HG02642 (cell line): ENCODE measurements around the gene CDH24.

ENCODE experiments used
- ATAC-seq: cut with Tn5 transposase; IDR thresholded peaks from one replicate; pipeline ENCODE4 v1.9.1; 2021; ENCODE audit warnings: mild to moderate bottlenecking; ENCODE audit not compliant: unreplicated experiment, poor library complexity

Gene CDH24

GRCh38 chr14:23066855-23067744, 9.8 kb upstream of the CDH24 start:
- ATAC-seq, result no peak

GRCh38 chr14:23066368-23066767, 9.0 kb upstream of the CDH24 start:
- ATAC-seq, result no peak

DNA sequence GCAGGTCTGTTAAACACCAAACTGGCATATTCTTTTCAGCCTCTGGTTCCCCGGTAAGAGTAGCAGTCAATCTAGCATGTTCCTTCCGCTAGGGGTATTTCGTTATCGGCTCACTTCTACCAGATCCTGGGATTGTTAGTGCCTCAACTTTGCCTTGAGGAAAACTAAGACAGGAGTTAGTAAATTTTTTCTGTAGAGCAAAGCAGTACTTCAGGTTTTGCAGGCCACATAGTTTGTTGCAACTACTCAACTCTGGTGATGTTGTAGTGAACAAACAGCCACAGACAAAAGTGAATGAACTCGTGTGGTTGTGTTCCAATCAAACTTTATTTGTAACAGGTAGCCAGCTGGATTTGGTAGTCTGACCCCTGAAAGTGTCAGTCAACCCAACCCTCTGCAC, 6.3 kb upstream of the CDH24 start:
- ATAC-seq, result no peak

DNA sequence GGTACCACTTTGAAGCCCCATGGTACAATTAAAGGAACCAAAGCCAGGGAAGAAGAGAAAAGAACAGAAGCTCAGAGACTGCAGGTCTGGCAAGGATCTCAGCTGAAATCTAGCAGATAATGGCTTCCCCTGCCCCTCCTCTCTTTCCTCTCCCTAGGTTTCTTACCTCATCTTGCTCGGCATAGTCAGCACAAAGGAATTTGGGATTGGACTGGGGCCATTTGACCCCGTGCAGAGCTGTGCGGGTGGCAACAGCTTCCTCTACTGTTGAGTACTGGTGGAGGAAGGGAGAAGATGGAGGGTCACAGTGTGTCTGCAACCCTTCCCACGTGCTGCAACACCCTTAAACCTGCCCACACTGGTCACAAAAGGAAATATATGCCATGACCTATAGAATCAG, 4.7 kb upstream of the CDH24 start:
- ATAC-seq, result no peak

DNA sequence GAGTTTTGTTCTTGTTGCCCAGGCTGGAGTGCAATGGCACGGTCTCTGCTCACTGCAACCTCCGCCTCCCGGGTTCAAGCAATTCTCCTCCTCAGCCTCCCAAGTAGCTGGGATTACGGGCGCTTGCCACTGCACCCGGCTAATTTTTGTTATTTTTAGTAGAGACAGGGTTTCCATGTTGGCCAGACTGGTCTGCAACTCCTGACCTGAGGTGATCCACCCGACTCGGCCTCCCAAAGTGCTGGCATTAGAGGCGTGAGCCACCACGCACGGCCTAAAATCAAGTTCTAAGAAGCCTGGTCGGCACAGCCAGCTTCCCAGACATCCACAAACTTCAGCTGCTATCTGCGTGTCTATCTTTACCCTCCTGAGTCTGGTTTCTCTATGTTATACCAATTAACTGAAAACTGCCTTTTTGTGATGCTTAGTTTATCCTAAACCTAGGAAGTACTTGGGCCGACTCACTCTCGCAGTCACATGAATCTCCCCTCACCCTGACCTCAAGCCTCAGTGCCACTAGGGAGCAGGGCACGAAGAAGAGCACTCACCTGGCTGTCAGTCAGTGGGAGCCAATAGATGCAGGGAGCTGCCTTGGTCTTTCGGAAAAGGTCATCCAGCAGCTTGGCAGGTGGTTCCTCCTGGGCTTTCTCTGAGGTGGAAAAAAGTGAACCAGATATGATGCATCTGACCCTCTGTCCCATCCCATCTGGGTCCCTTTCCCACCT, 3.4 kb upstream of the CDH24 start:
- ATAC-seq, result no peak

DNA sequence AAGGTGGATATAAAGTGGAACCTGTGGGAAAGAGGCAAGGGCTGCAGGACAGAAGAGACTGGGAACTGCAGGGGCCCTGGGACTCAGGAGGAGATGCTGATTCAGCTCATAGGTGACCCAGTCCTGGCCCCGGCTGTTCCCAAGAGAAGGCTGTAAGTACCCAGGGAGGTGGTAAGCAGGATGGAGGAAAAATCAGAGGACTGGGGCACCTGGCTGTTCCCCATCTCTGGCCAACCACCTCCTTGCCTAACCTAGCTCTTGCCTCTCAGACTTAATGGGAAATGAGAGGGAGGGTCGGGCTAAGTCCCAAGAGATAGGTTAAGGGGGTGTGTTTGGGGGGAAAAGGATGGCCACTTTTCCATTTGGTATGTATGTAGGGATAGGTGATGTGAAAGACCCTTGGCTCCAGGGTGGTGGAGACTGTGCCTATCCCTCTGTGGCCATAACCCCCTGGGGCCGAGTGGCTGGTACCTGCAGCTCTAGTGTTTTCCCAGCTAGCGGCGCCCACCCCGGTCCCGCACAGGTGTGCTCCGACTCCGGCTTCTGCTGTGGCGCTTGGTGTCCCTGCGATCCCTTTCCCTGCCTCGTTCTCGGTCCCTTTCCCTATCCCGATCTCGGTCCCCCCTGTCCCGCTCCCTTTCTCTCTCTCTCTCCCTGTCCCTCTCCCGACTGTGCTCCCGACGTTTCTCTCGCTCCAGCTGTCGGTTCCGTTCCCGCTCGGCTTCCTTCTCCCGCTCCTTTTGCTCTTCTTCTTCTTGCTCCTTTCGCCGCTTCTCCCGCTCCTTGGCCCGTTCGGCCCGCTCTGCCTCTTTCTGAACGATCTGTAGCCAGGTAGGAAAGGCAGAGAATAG, 1.6 kb upstream of the CDH24 start:
- no peak for ATAC-seq

- peak; percentile 69 for ATAC-seq
Observed at GRCh38 chr14:23057757-23058653, 685 bp upstream of the CDH24 start.

DNA sequence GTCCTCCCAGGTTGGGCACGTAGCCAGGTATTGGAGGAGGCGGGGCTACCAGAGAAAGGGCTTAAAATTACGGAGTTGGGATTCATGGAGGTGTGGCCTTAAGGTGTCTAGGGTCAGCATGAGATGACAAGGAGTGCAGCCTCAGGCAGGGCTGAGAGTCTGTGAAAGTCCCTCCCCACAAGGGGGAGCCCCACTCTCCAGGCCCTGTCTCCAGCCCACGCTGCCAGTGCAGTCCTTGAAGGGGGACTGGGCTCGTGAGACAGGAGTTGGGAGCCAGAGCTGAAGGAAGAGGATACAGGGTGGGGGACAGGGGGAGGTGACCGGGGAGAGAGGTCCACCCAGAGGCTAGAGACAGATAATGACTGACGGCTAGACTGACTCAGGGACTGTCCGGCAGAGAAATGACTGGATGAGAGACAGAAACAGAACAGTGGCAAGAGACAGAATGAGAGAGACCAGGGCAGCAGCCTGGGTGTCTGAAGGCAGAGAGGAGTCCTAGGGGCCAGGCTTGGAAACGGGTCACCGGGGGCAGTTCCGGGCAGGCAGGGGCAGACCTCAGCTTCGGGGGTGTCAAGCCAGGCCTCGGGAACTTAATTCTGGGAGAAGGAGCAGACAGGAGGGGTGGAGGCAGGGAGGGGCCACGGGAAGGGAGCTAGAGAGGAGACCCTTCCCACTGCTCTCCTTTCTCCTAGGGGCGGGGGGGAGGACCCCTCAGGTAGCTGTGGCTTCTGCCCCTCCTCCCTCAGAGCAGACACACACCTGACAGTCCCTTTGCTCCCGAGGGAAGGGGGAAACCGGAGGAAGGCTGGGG, 970 bp downstream of the CDH24 start:
- peak; percentile 63 for ATAC-seq

GRCh38 chr14:23055621-23056144, 1.6 kb downstream of the CDH24 start:
- no peak for ATAC-seq

GRCh38 chr14:23055147-23055550, 2.2 kb downstream of the CDH24 start:
- no peak for ATAC-seq

- ATAC-seq, result no peak
Observed at GRCh38 chr14:23054000-23054811, 3.1 kb downstream of the CDH24 start.

- ATAC-seq, result no peak
Observed at GRCh38 chr14:23053426-23053825, 3.9 kb downstream of the CDH24 start.

GRCh38 chr14:23052671-23053070, 4.6 kb downstream of the CDH24 start:
- no peak for ATAC-seq

GRCh38 chr14:23052182-23052623, 5.1 kb downstream of the CDH24 start:
- no peak for ATAC-seq

DNA sequence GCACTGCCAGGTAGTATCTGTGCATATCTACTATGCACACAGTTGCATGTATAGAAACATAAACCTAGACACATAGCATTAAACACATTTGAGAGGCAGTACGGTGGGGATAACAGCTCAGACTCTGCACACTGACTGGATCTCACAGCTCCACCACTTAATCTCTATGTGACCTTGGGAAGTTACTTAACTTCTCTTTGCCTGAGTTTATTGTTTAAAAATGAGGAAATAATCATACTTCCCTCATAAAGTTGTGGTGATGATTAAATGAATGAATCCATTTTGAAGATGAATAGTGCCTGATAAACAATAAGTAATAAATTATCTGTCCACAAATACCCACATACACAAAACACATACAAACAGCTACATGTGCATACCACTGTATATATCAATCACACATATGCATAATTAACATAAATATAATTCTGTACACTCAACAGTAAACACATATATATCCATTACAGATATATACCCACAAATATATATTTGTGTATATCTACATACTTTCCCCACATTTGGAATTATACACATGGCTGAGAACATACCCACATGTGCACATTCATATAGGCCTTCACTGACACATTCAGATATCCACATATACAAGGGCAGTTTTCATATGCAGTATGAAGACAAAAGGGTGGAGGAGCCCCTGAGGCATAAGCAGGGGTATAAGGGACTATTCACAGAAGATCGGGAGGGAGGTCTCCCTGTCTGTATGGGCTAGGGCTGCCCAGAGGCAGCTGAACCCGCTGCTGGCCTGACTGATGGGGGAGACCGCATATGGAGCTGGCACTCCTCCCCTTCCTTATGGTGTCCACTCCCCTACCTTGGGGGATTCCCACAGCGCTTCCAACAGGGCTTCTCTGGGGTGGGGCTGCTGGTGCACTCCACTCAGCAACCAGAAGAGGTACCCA, 5.9 kb downstream of the CDH24 start:
- no peak for ATAC-seq

DNA sequence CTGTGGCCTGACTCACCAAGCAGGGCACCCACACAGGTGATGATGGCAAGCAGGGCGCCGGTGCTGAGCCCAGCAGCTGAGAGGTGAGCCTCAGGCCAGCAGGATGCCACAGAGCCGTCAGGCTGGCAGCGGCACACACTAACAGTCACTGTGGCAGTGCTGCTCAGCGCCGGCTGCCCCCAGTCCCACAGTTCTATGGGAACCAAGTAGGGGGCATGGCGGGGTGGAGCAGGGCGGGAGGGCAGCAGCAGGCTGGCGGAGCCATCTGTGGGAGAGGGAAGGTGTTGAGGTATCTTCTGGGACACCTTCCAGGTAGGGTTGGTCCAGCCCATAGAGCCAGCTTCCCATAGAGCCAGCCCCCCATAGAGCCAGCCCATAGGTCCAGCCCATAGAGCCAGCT, 8.3 kb downstream of the CDH24 start:
- no peak for ATAC-seq
